GM19099 (cell line): ENCODE results near the gene LYPD5.
A peak's percentile ranks its signal among the peaks of the same experiment; 100 is the strongest.

Source experiments
- POLR2A ChIP-seq: IDR thresholded peaks from 3 replicates; pipeline ENCODE4 v1.6.1; 2011; ENCODE audit warnings: low read depth; ENCODE audit not compliant: insufficient read length; ENCODE audit errors: extremely low read depth

Gene LYPD5

DNA sequence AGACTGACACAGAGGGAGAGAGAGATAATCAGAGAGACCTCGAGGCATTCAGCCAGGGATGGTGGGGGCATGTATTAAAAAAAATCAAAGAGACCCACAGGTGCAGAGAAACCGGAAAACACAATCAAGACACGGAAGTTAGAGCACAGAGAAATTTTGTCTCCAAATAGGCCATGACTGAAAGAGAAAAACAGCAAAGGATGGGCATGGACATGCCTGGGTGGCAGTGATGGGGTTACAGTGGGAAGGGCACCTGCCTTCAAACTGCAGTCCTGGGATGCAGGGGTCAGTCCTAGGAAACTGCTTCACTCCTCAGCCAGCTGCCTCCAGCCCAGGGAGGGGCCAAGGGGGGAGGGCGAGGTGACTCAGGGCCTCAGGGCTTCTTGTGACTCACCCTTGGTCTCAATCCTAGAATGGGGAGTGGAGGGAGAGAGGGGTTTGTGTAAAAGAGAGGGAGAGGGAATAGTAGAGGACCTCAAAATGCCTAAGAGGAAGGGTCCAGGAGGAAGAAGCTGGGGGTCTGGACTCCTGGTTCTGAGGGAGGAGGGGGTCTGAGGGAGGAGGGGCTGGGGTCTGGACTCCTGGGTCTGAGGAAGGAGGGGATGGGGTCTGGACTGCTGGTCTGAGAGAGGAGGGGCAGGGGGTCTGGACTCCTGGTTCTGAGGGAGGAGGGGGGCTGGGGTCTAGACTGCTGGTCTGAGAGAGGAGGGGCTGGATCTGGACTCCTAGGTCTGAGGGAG, 17.8 kb downstream of the LYPD5 start:
- TF ChIP-seq POLR2A: no peak

DNA sequence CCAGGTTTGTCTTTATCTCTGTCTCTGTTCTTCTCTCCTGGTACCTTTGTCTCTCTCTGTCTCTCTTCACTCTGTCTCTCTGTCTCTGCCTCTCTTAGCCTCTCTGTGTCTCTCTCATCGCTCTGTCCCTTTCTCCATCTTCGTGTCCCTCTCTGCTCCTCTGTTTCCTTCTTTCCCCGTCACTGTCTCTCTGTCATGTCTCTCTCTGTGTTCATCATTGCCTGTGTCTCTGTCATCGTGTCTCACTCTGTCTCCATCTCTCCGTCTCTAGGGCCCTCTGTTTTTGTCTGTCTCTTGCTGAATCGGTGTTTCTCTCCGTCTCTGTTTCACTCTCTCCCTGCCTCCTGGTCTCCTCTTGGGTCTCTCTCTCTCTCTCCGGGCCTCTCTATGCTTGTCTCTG, 18.6 kb downstream of the LYPD5 start:
- no peak for TF ChIP-seq POLR2A

DNA sequence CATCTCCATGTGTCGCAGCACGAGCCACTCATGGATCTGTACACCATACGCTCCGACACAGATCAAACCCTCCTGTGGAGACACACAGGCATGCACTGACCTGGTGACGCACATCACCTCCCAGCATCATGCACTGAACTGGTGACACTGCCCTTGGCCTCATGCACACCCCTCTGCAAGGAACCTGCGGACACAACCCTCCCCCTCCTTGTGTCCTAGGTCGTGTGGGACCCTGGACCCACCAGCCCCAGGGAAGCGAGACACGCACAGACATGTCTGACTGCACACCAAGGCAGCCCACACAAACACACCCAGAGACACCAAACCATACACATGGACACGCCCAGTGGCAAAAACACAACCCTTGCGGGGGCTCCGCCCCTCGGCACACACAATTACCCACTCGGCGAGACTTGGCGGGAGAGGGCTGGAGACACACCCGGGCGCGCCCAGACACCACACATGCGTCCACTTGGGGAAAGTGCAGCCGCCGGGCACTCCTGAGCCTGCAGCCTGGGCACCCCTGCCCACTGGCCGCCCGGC, 19.5 kb downstream of the LYPD5 start:
- TF ChIP-seq POLR2A: peak; percentile 23

DNA sequence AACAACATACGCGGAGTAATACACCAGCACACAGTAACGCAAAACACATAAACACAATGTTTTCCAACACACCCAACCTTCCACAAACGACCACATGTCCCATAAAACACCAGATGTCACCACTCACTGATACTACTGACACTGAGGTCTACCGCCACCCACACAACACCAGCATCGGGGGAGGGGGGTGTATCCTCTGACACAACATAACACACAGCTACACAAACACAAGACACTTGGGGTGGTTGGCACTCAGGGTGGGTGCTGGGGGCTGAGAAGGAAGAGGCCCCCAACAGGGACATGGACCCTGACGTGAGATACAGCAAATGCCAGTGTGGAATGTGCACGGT, 20.0 kb downstream of the LYPD5 start:
- no peak for TF ChIP-seq POLR2A

DNA sequence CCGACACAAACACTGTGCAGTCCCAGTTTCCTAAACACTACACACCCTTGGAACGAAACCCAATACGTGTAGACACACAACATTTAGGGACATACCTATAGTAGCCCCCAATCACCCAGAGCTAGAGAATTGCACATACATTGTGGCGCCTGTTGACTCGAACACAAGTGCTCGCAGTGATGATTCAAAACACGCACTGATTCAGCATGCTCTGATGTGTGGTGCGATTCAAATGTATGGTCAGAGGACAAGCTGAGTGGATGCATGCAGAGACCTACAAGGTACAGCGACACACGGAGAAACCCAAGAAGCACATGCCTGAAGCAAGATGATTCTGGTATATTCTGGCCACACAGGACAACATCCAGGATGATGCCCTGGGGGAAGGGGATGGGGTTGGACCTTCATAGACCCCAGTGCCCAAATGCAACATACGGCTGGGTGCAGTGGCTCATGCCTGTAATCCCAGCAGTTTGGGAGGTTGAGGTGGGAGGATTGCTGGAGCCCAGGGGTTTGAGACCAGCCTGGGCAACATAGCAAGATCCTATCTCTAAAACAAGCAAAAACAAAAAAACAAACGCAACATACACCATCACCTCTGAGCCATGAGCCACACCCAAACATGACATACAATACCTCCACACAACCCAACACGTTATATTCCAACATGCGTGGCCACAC, 20.5 kb downstream of the LYPD5 start:
- no peak for TF ChIP-seq POLR2A

DNA sequence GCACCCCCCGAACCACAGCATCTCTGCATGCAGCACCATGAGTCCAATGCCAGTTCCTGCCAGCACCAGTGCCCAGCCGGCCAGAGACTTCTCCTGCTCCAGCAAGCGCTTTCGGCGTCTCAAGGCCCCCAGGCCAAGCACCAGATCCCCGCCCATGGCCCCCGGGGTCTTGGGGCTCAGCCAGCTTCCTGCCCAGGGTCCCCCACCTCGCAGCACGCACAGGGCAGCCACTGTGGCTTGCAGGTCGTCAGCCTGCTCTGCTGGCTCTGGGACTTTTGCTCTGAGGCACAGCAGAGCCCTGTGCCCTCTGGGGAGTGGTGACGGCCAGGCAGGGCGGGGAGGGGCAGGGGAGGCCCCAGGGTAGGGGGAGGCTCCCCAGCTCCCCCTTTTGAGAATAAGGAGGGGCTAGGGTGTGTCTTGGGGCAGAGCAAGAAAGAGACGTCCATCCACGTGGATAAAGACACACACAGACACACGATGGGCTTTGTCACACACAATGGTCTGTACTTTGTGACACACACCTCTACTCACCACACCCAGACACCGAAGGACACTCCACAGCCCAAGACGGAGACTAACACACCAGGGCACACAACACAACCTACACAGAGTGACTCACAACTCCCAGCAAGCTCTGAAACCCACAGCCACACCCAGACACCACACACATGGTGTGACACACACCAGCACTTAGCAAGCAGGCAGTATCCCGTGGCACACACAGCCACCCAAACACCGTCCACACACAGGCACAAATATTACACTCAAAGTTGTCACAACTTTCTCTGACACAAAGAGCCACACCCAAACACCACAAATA, 21.3 kb downstream of the LYPD5 start, which contains the start of gene KCNN4:
Gene KCNN4 (minus strand): TSS at position 268 of the 820 bp plus-strand sequence. CDS start 112 bp downstream, at position 156.
- TF ChIP-seq POLR2A: peak; percentile 94

DNA sequence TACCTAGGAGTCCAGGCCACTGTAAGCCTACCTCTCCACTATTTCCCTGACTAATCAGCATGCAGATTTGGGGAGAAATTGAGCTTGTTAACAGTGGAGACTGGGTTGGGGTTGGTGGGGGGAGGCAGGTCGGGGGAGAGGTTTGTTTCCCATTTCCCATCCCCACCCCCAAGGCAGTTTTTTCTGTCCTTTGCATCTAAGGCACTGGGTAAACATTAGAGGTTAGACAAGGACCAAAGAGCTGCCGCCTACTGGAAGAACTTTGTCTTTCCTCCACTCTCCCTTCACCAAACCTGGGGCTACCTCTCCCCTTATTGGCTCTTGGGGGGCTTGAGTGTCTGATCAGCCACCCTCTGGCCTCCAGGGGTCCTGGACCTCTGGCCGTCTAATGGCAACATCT, 22.4 kb downstream of the LYPD5 start:
- no peak for TF ChIP-seq POLR2A

DNA sequence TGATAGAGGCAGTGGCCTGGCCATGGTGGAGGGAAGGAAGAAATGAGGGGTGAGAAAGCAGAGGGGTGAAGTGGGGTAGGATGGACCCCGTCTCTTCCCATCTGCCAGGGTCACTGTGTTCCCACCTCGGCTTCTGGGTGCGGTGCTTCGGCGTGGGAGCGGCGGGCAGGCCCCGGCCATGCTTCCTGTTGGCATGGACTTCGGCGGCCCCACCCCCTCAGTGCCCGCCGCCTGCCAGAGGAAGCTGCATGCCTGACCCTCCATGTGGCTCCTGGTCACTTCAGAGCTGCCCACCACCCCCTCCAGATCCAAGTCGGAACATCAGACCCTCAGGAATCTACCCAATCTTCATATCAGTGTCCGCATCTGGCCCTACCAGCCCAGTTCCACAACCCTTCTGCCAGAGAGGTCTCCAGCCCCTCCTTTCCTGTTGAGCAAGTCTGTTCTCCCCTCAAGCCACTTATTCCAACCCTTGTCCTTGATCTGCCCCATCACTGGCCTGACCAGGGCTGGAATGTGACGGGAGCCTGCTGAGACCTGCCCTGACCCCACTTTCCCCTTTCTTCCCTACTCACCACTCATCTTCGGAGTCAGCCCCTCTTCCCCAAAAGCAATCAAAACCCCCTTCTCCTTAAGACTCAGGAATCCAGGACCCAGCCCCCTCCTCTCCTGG, 23.0 kb downstream of the LYPD5 start:
- TF ChIP-seq POLR2A: peak; percentile 35

DNA sequence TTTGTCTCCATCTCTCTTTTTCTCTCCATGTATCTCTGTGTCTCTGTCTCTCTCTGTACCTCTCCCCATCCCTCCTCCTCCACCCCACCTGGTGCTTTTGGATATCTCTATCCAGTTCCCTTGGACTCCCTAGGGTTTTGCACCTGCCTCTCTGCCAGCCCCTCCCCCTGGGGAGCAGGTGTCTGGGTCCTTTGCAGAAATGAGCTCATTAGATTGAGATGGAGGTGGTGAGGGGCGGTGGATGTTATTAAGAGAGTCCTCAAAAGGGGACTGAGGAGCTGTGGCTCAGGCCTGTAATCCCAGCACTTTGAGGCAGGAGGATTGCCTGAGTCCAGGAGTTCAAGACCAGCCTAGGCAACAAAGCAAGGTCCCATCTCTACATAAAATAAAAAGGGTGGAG, 23.6 kb downstream of the LYPD5 start:
- no peak for TF ChIP-seq POLR2A

DNA sequence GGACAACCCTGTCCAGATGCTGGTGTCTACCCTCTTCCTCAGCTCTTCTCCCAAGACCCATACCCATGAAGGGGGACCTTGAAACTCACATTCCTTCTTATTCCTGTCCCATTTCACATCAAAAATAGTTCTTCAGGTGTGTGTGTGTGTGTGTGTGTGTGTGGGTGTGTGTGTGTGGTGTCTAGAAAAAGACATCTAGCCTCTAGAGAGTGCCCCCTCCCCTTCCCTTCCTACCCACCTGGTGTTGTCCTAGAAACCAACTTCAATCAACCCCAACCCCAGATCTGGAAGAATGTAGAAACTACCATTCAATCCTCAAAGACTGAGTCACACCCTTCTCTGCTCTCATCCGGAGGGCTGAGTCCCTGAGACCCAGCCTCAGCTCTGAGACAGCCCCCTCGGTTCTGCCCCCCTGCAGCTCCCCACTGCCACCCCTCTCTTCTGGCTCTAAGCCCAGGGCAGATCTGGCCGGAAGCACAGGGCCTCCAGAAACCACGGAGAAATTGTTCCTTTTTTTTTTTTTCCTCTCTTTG, 25.0 kb downstream of the LYPD5 start:
- no peak for TF ChIP-seq POLR2A

DNA sequence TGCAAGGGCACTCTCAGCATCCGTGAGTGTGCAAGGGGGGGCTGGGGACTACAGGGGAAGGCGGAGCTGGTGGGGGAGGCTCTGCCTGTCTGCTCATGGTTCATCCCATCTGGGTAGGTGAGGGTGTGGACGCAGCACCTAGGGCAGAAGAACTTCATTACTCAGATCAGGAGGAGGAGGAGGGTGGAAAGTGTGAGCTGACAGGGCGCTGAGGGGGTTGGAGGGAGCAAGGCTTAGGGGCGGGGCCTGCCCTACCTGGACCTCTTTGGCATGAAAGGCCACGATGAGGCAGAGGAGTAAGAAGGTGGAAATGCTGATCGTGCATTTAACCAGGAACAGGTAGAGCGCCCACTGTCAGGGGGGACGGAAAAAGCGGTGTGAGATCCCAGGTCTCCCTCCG, 26.0 kb downstream of the LYPD5 start:
- no peak for TF ChIP-seq POLR2A

DNA sequence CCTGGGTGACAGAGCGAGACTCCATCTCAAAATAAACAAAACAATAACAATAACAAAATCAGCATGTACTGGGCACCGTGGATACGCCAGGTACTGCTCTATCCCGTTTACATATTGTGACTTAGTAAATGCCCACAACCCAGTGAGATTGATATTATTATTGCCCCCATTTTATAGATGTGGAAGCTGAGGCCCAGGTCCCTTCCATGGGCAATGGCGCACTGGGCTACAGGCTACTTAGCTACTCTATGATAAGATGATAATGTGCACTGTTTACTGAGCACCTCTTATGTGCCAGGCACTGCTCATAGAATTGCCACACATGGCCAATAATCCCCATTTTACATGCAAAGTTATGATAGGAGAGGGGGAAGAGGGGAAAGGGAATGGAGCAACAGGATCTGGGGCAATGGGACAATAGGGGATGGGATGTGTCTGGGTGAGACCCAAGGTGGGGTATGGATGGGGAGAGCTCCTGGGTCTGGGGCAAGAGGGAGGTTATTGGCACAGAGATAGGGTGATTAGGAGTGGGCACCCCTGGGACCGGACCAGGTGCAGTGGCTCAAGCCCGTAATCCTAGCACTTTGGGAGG, 26.9 kb downstream of the LYPD5 start:
- no peak for TF ChIP-seq POLR2A

DNA sequence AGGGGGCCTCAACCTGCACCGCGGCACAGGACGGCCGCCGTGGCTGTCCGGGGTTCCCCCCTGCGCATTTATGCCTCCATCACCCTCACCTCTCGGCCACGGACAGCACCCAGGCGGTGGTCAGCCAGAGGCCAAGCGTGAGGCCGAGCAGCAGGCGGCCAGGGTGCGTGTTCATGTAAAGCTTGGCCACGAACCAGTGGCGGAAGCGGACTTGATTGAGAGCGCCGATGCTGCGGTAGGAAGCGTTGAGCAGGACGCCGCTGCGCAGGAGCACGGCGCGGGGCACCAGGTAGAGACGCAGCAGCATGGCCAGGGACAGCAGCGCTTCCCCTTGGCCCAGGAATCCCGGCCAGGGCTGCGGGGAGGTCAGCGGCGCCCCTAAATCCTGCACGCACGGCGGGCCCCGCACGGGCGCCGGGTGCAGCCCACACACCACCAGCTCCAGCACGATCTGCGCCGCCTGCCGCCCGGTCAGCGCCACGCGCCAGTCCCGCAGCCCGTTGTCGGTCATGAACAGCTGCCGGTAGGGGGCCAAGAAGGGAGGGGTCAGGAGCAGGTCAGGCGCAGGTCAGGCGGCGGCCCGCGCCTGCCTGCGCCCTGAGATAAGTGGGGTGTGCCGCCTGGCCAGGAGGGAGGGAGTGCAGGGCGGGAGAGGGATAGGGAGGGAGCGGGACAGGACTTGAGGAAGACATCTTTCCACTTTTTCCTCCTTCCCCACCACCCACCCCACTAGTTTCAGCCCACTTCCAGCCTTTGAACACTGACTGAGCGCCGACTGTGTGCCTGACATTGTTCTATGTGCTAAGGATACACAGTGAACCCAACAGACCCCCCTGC, 27.9 kb downstream of the LYPD5 start:
- no peak for TF ChIP-seq POLR2A
